PC-9 (cell line): ENCODE results near the gene MACC1. TPM values are rescaled to one million over a fixed set of nuclear protein-coding genes. Genes with fewer than 3 reads are reported as not detected.

Experiments used
- BruUV-seq: library from RNA; stranded (reverse); fragments of 400-500 nt; replicated peaks from 2 replicates; lab custom pipeline; 2021; lab: Mats Ljungman, UMichigan
- CTCF ChIA-PET: fragments of 300-600 bp; sonication (Branson Sonifier 250); formaldehyde crosslinking; loops from one replicate; lab custom pipeline; 2022; ENCODE audit warnings: antibody characterized with exemption; lab: Charles Lee
- POLR2A ChIA-PET: fragments of 300-600 bp; sonication (Branson Sonifier 250); formaldehyde crosslinking; loops from one replicate; lab custom pipeline; 2022; ENCODE audit warnings: antibody characterized with exemption; ENCODE audit not compliant: unreplicated experiment; lab: Charles Lee
- DNase-seq, 2 experiments: peaks; one replicate each; pipeline versions ENCODE4 v3.0.0 to v3.0.0-alpha.2; 2015 to 2022; ENCODE audit warnings: mixed read lengths in 1 of 2
- H2AFZ ChIP-seq: fragments of 200-600 bp; sonication (generic); 2 replicates; pipeline ENCODE4 v1.8.1; 2017; ENCODE audit warnings: antibody characterized with exemption
- H3F3A ChIP-seq: fragments of 200-600 bp; sonication (generic); 2 replicates; pipeline ENCODE4 v1.8.1; 2017; ENCODE audit warnings: antibody characterized with exemption, mild to moderate bottlenecking, low read depth; ENCODE audit not compliant: insufficient read depth
- H3K27ac ChIP-seq: fragments of 200-600 bp; sonication (generic); 2 replicates; pipeline ENCODE4 v1.6.1; 2016; ENCODE audit warnings: mixed run types
- H3K27me3 ChIP-seq: fragments of 200-600 bp; sonication (generic); 2 replicates; pipeline ENCODE4 v1.6.1; 2016; ENCODE audit warnings: low read depth, mixed run types; ENCODE audit not compliant: insufficient read depth
- H3K36me3 ChIP-seq: fragments of 200-600 bp; sonication (generic); 2 replicates; pipeline ENCODE4 v1.6.1; 2016; ENCODE audit warnings: low read depth, mixed run types
- H3K4me1 ChIP-seq: fragments of 200-600 bp; sonication (generic); replicated peaks from 2 replicates; pipeline ENCODE4 v1.6.1; 2016; ENCODE audit warnings: mixed run types; ENCODE audit not compliant: insufficient read depth
- H3K4me2 ChIP-seq: fragments of 200-600 bp; sonication (generic); 2 replicates; pipeline ENCODE4 v1.6.1; 2017; ENCODE audit warnings: mixed run types
- H3K4me3 ChIP-seq: fragments of 200-600 bp; sonication (generic); 2 replicates; pipeline ENCODE4 v1.6.1; 2016; ENCODE audit warnings: mixed run types
- H3K79me2 ChIP-seq: fragments of 200-600 bp; sonication (generic); 2 replicates; pipeline ENCODE4 v1.6.1; 2017; ENCODE audit warnings: low read depth, mixed run types
- H3K9me2 ChIP-seq: fragments of 200-600 bp; sonication (generic); 2 replicates; pipeline ENCODE4 v1.8.1; 2017; ENCODE audit warnings: mild to moderate bottlenecking; ENCODE audit not compliant: insufficient read depth
- H3K9me3 ChIP-seq: fragments of 200-600 bp; sonication (generic); 2 replicates; pipeline ENCODE4 v1.8.1; 2016; ENCODE audit warnings: low read depth; ENCODE audit not compliant: insufficient read depth
- H4K20me1 ChIP-seq: fragments of 200-600 bp; sonication (generic); 2 replicates; pipeline ENCODE4 v1.8.1; 2017; ENCODE audit not compliant: insufficient read depth
- CTCF ChIP-seq: fragments of 200-600 bp; sonication (generic); conservative IDR thresholded peaks from 2 replicates; pipeline ENCODE4 v1.6.1; 2017; ENCODE audit warnings: mixed run types, antibody characterized with exemption, mild to moderate bottlenecking, moderate library complexity
- EZH2 ChIP-seq: fragments of 200-600 bp; sonication (generic); IDR thresholded peaks from 2 replicates; pipeline ENCODE4 v1.8.0; 2017; ENCODE audit warnings: antibody characterized with exemption, low read depth
- intact Hi-C: fragments of 100-400 bp; cut with micrococcal nuclease; formaldehyde crosslinking; loops from one replicate; pipeline ENCODE4 v1.10.0; 2022; ENCODE audit not compliant: unreplicated experiment
- total RNA-seq: library from RNA; stranded (reverse); gene quantifications from 2 replicates; pipeline ENCODE4 v1.2.3, GENCODE V29; 2021

MACC1 gene
- total RNA-seq, 1 experiment from 2014 or later = 50.8 TPM

GRCh38 chr7:20197837-20198236 lies 19.3 kb downstream of the MACC1 start:
- Histone ChIP-seq H3K4me1 (peaks cover 24% of the 10 kb centered on the region), H3K27ac (no peak overlapping the region), H3K4me2 (no peak overlapping the region), H3K27me3 (no peaks in the 10 kb centered on the region), H3K9me3 (peaks cover 8% of the 10 kb centered on the region; the same call in 1 of the 2 replicates), H3K9me2 (no peaks in the 10 kb centered on the region), H4K20me1 (no peaks in the 10 kb centered on the region), H3K79me2 (peaks cover 28% of the 10 kb centered on the region), H3F3A (peaks cover 18% of the 10 kb centered on the region), H3K36me3 (peaks cover 24% of the 10 kb centered on the region; the same call in 1 of the 2 replicates), H3K4me3 (no peak overlapping the region), H2AFZ (no peak overlapping the region)
- POLR2A ChIA-PET = no interaction called here
- intact Hi-C loops = no loop called here
- CTCF ChIA-PET = no interaction called here
- TF ChIP-seq EZH2 (no peak), CTCF (peak; percentile 64)
- BruUV-seq = no TSS peak
- DNase-seq = no peak

GRCh38 chr7:20197125-20197748 lies 19.9 kb downstream of the MACC1 start:
- BruUV-seq = no TSS peak
- DNase-seq = no peak
- H4K20me1 ChIP-seq = no peaks in the 10 kb centered on the region
- peaks cover 26% of the 10 kb centered on the region; the same call in 1 of the 2 replicates for H3K36me3 ChIP-seq
- no peak for TF ChIP-seq CTCF
- no peak for TF ChIP-seq EZH2
- no peak overlapping the region for H3K4me2 ChIP-seq
- H3K27ac ChIP-seq = no peak overlapping the region
- no peaks in the 10 kb centered on the region for H3K9me2 ChIP-seq
- peaks cover 8% of the 10 kb centered on the region; the same call in 1 of the 2 replicates for H3K9me3 ChIP-seq
- H3K4me3 ChIP-seq = no peak overlapping the region
- CTCF ChIA-PET = no interaction called here
- peaks cover 24% of the 10 kb centered on the region for H3K4me1 ChIP-seq
- POLR2A ChIA-PET = no interaction called here
- H2AFZ ChIP-seq = no peak overlapping the region
- H3K27me3 ChIP-seq = no peaks in the 10 kb centered on the region
- intact Hi-C loops = no loop called here
- peaks cover 28% of the 10 kb centered on the region for H3K79me2 ChIP-seq
- peaks cover 18% of the 10 kb centered on the region for H3F3A ChIP-seq

- CTCF ChIA-PET = no interaction called here
- H3K9me3 ChIP-seq = peaks cover 17% of the 10 kb centered on the region
- no peaks in the 10 kb centered on the region for H4K20me1 ChIP-seq
- H3K4me1 ChIP-seq = peaks cover 8% of the 10 kb centered on the region
- intact Hi-C loops = no loop called here
- H3F3A ChIP-seq = peaks cover 8% of the 10 kb centered on the region; the same call in 1 of the 2 replicates
- no peaks in the 10 kb centered on the region for H3K9me2 ChIP-seq
- no peak for TF ChIP-seq CTCF
- no peak for TF ChIP-seq EZH2
- peaks cover 39% of the 10 kb centered on the region for H3K36me3 ChIP-seq
- BruUV-seq = no TSS peak
- no peak overlapping the region for H3K27ac ChIP-seq
- H3K4me2 ChIP-seq = no peak overlapping the region
- H3K79me2 ChIP-seq = peaks cover 37% of the 10 kb centered on the region
- POLR2A ChIA-PET = interaction anchor here (0.7 kb wide), 1 partner anchor 111 kb away, joined by 4 read pairs; no protein-coding TSS in a partner anchor
- H3K4me3 ChIP-seq = no peak overlapping the region
- no peak for DNase-seq
- H2AFZ ChIP-seq = no peak overlapping the region
- no peaks in the 10 kb centered on the region for H3K27me3 ChIP-seq
These were observed 22.7 kb downstream of the MACC1 start for GRCh38 chr7:20194343-20194995.
